GM21390 (cell line): ENCODE results near the gene GFOD2.
A peak's percentile ranks its signal among the peaks of the same experiment; 100 is the strongest.

Experiments used
- ATAC-seq: cut with Tn5 transposase; IDR thresholded peaks from one replicate; pipeline ENCODE4 v1.9.1; 2021; ENCODE audit not compliant: unreplicated experiment

GFOD2 gene

DNA sequence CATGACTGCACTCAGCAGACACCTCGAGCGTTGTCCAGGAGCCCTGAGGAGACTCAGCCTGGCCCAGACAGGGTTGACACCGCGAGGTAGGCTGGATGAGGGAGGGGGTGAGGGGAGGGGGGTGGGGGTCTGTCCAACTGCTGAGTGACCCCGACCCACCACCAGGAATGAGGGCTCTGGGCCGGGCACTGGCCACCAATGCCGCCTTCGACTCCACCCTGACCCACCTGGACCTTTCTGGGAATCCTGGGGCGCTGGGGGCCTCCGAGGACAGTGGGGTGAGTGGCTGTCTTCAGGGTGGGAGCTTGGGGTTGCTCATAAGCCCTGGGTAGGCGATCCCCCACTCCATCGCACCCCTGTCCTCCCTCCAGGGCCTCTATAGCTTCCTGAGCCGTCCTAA, 71.4 kb downstream of the GFOD2 start:
- no peak for ATAC-seq

- no peak for ATAC-seq
These were observed 71.9 kb downstream of the GFOD2 start for GRCh38 chr16:67647111-67647651.

DNA sequence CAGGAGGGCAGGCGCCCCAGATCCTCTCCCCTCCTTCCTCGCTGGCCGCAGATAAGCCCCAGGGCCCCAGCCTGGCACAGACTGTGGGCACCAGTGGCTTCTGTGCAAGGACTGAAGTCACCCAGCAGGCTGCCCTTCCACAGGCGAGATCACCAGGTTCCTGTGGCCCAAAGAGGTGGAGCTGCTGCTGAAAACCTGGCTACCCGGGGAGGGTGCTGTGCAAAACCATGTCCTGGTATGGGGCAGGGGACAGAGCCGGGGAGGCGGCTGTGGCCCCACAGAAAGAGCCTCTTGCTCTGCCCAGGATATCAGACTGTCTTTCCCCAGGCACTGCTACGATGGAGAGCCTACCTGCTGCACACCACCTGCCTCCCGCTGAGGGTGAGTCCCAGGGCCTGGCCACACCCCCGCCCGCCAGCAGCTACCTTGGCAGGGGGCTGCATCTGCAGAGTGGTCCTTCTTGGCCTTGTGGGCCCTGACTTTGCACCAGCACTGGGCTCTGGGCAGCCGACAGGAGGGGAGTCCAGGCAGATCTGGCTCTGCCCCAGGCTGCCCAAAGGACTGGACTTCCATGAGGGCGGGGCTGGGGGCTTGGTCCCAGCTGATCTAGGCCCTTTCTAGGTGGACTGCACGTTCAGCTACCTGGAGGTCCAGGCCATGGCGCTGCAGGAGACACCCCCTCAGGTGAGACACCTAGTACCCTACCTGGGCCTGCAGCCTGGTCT, 73.6 kb downstream of the GFOD2 start:
- peak; percentile 21 for ATAC-seq

GRCh38 chr16:67644038-67644437, 75.1 kb downstream of the GFOD2 start:
- no peak for ATAC-seq

DNA sequence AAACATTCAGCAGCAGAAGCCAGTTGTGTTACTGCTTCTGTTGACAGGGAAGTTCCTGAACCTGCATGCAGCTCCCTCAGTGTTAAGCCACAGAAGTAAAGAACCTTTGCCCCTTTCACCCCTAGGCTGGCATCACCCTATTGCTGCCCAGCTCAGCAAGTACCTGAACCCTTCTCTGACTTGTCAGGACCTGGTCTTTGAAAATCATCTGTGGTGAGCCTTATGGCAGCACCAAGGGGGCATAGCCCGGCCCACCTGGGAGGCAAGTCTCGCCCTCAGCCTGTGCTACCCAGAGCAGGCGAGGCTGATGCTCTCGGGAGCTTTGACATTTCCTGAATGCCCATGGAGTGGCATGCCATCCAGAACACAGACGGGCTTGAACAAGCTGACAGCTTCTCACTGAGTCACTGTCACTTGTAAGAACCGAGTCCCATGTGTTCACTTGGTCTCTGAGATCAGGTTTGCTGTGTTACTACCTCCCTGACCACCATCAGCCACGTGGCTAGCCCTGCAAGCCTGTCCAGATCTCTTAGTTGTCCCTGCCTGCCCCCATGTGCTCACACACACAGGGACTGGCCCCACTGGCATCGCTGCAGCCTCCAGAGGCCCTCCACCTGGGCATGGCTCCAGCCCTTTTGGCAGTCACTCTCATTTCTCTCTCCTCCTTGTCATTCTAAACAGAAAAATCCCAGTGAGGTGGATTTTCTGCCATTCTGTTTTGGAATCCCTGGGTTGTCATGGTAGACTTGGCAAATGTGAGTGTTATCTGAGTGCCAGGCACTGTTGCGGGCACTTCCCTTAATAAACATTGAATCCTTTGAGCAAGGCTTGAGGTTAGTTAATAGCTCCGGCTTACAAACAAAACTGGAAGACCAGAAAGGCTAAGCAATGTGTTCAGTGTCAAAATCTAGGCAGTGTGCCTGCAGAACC, 77.1 kb downstream of the GFOD2 start:
- ATAC-seq: no peak

- no peak for ATAC-seq
These were observed 81.5 kb downstream of the GFOD2 start for GRCh38 chr16:67637625-67638024.

- no peak for ATAC-seq
These were observed 82.4 kb downstream of the GFOD2 start for GRCh38 chr16:67636713-67637112.

GRCh38 chr16:67632415-67633172, 86.5 kb downstream of the GFOD2 start:
- no peak for ATAC-seq

- no peak for ATAC-seq
These were observed 90.9 kb downstream of the GFOD2 start for GRCh38 chr16:67628216-67628615.
